HCT116 (cell line): ENCODE data around the gene ADCY10. TPM values are rescaled to one million over a fixed set of nuclear protein-coding genes. Genes with fewer than 3 reads are reported as not detected.

ENCODE experiments used
- ATAC-seq: fragments of 200-7000 bp; cut with Tn5 transposase; 2 replicates; pipeline ENCODE4 v1.9.1; 2020; ENCODE audit warnings: mild to moderate bottlenecking, moderate library complexity
- BruUV-seq: library from RNA; stranded (reverse); fragments of 400-500 nt; replicated peaks from 2 replicates; lab custom pipeline; 2021; lab: Mats Ljungman, UMichigan
- CTCF ChIA-PET: fragments of 300-600 bp; sonication (Branson Sonifier 250); formaldehyde crosslinking; loops from one replicate; lab custom pipeline; 2021; ENCODE audit warnings: antibody characterized with exemption; lab: Charles Lee
- POLR2A ChIA-PET: fragments of 300-600, 350-600 bp; sonication (Branson Sonifier 250); formaldehyde crosslinking; loops from one replicate; lab custom pipeline; 2021; ENCODE audit warnings: antibody characterized with exemption; lab: Charles Lee
- RAD21 ChIA-PET, 2 experiments: fragments of 300-600 bp; sonication (Branson Sonifier 250); formaldehyde crosslinking; loops; one replicate each; lab custom pipeline; 2023; ENCODE audit warnings: low total read pairs in 2 of 2; ENCODE audit not compliant: uncharacterized antibody in 2 of 2, unreplicated experiment in 2 of 2, low non-redundant PET in 1 of 2; lab: Charles Lee
- DNase-seq: peaks from one replicate; pipeline ENCODE4 v3.0.0-alpha.2; 2010; ENCODE audit warnings: low read depth, low spot score
- H2AFZ ChIP-seq: fragments of 200-600 bp; shearing (Covaris generic), sonication (generic); 2 replicates; pipeline ENCODE4 v1.6.1; 2017; ENCODE audit warnings: low read depth, mixed run types, mixed read lengths, antibody characterized with exemption, low read length; ENCODE audit not compliant: poor library complexity, severe bottlenecking
- H3K27ac ChIP-seq: 2 replicates; pipeline ENCODE4 v1.5.1; 2012; ENCODE audit warnings: low read depth, low read length
- H3K27me3 ChIP-seq: fragments of 200-600 bp; sonication (generic); 2 replicates; pipeline ENCODE4 v1.6.1; 2016; ENCODE audit warnings: mixed run types, low read length, mixed read lengths; ENCODE audit not compliant: insufficient read depth
- H3K36me3 ChIP-seq, 2 experiments: fragments of 200-500 bp in 1 of 2; fragments of 200-600 bp in 1 of 2; sonication (Bioruptor generic) in 1 of 2; sonication (generic) in 1 of 2; 2 replicates each; pipeline versions ENCODE4 v1.5.1 to v1.6.1; 2014 to 2016; ENCODE audit warnings: low read length in 2 of 2, inconsistent platforms in 1 of 2, mixed read lengths in 1 of 2, mixed run types in 1 of 2; ENCODE audit not compliant: insufficient read depth in 2 of 2, control insufficient read depth in 1 of 2
- H3K4me1 ChIP-seq, 2 experiments: fragments of 200-600 bp in 1 of 2; sonication (generic) in 1 of 2; 2 replicates each; pipeline versions ENCODE4 v1.5.1 to v1.6.1; 2012 to 2017; ENCODE audit warnings: low read length in 2 of 2, inconsistent platforms in 1 of 2, mild to moderate bottlenecking in 1 of 2, mixed read lengths in 1 of 2, mixed run types in 1 of 2, moderate library complexity in 1 of 2; ENCODE audit not compliant: insufficient read depth in 2 of 2, control insufficient read depth in 1 of 2
- H3K4me2 ChIP-seq: fragments of 200-600 bp; sonication (generic); 2 replicates; pipeline ENCODE4 v1.6.1; 2017; ENCODE audit warnings: mixed run types, low read length, mixed read lengths
- H3K4me3 ChIP-seq, 2 experiments: fragments of 200-600 bp in 1 of 2; sonication (generic) in 1 of 2; replicated peaks in 1 of 2; 2 replicates each; pipeline ENCODE4 v1.5.1; 2011 to 2016; ENCODE audit warnings: low read length in 2 of 2, control low read depth in 1 of 2, low read depth in 1 of 2, mild to moderate bottlenecking in 1 of 2, mixed read lengths in 1 of 2, mixed run types in 1 of 2
- H3K79me2 ChIP-seq: fragments of 200-600 bp; sonication (generic); 2 replicates; pipeline ENCODE4 v1.6.1; 2017; ENCODE audit warnings: mild to moderate bottlenecking, mixed run types, low read length, moderate library complexity, mixed read lengths; ENCODE audit not compliant: insufficient read depth
- H3K9ac ChIP-seq: fragments of 200-600 bp; sonication (generic); 2 replicates; pipeline ENCODE4 v1.6.1; 2016; ENCODE audit warnings: low read length, mixed read lengths
- H3K9me2 ChIP-seq: fragments of 200-600 bp; sonication (generic), shearing (Covaris generic); 2 replicates; pipeline ENCODE4 v1.6.1; 2017; ENCODE audit warnings: mixed run types, mild to moderate bottlenecking, moderate library complexity; ENCODE audit not compliant: insufficient read depth
- H3K9me3 ChIP-seq, 2 experiments: fragments of 200-500 bp in 1 of 2; fragments of 200-600 bp in 1 of 2; sonication (Bioruptor generic) in 1 of 2; sonication (generic) in 1 of 2; 2 replicates each; pipeline ENCODE4 v1.6.1; 2014 to 2017; ENCODE audit warnings: low read length in 2 of 2, mixed read lengths in 2 of 2, inconsistent platforms in 1 of 2, low read depth in 1 of 2, mild to moderate bottlenecking in 1 of 2, mixed run types in 1 of 2, moderate library complexity in 1 of 2; ENCODE audit not compliant: control insufficient read depth in 1 of 2, insufficient read depth in 1 of 2
- H4K20me1 ChIP-seq: fragments of 200-600 bp; sonication (generic), shearing (Covaris generic); 2 replicates; pipeline ENCODE4 v1.6.1; 2017; ENCODE audit warnings: mixed run types, mild to moderate bottlenecking, moderate library complexity; ENCODE audit not compliant: insufficient read depth
- CBX3 ChIP-seq: IDR thresholded peaks from 2 replicates; pipeline ENCODE4 v1.6.1; 2012; ENCODE audit warnings: low read depth
- CEBPB ChIP-seq: IDR thresholded peaks from 2 replicates; pipeline ENCODE4 v1.6.1; 2012; ENCODE audit warnings: low read depth
- EGR1 ChIP-seq: IDR thresholded peaks from 2 replicates; pipeline ENCODE4 v1.6.1; 2012; ENCODE audit warnings: low read depth
- ELF1 ChIP-seq: IDR thresholded peaks from 2 replicates; pipeline ENCODE4 v1.6.1; 2012; ENCODE audit warnings: low read depth, borderline replicate concordance
- EZH2 ChIP-seq: fragments of 200-600 bp; sonication (generic); IDR thresholded peaks from 2 replicates; pipeline ENCODE4 v1.6.1; 2017; ENCODE audit warnings: antibody characterized with exemption, mixed run types
- EZH2phosphoT487 ChIP-seq: fragments of 200-600 bp; IDR thresholded peaks from 2 replicates; pipeline ENCODE4 v1.6.1; 2018; ENCODE audit warnings: antibody characterized with exemption, borderline replicate concordance
- FOSL1 ChIP-seq: IDR thresholded peaks from 2 replicates; pipeline ENCODE4 v1.6.1; 2012; ENCODE audit warnings: low read depth
- JUND ChIP-seq: IDR thresholded peaks from 2 replicates; pipeline ENCODE4 v1.6.1; 2012
- POLR2A ChIP-seq: IDR thresholded peaks from 2 replicates; pipeline ENCODE4 v1.7.0; 2011; ENCODE audit warnings: borderline replicate concordance; ENCODE audit not compliant: insufficient read depth, insufficient read length; ENCODE audit errors: extremely low read depth
- POLR2AphosphoS5 ChIP-seq: IDR thresholded peaks from 2 replicates; pipeline ENCODE4 v1.6.1; 2011; ENCODE audit warnings: mild to moderate bottlenecking, low read depth, low read length, moderate library complexity
- RAD21 ChIP-seq: IDR thresholded peaks from 2 replicates; pipeline ENCODE4 v1.6.1; 2012; ENCODE audit warnings: low read depth, mild to moderate bottlenecking
- SIN3A ChIP-seq: IDR thresholded peaks from 2 replicates; pipeline ENCODE4 v1.6.1; 2012; ENCODE audit warnings: low read depth
- SP1 ChIP-seq: IDR thresholded peaks from 2 replicates; pipeline ENCODE4 v1.6.1; 2012; ENCODE audit warnings: low read depth
- SRF ChIP-seq: IDR thresholded peaks from 2 replicates; pipeline ENCODE4 v1.6.1; 2012; ENCODE audit warnings: low read depth
- TCF7L2 ChIP-seq: IDR thresholded peaks from 2 replicates; pipeline ENCODE4 v1.7.0; 2011; ENCODE audit warnings: borderline replicate concordance, inconsistent platforms; ENCODE audit not compliant: insufficient read depth, insufficient read length; ENCODE audit errors: extremely low read depth
- YY1 ChIP-seq: IDR thresholded peaks from 2 replicates; pipeline ENCODE4 v1.6.1; 2011; ENCODE audit warnings: low read length, low read depth, moderate library complexity, mild to moderate bottlenecking; ENCODE audit not compliant: insufficient replicate concordance; ENCODE audit errors: extremely low read depth
- ZFX ChIP-seq: fragments of 450-650 bp; IDR thresholded peaks from 2 replicates; pipeline ENCODE4 v1.6.1; 2017
- ZNF274 ChIP-seq: fragments of 200-500 bp; sonication (Bioruptor generic); IDR thresholded peaks from 2 replicates; pipeline ENCODE4 v1.6.1; 2014; ENCODE audit warnings: mild to moderate bottlenecking, low read depth, low read length, inconsistent platforms
- intact Hi-C: fragments of 100-400 bp; cut with micrococcal nuclease; formaldehyde crosslinking; loops from 2 replicates; pipeline ENCODE4 v1.10.0; 2022
- total RNA-seq: library from RNA; stranded (reverse); gene quantifications from one replicate; pipeline ENCODE4 v1.2.1, GENCODE V29; 2021; ENCODE audit not compliant: unreplicated experiment
- TF ChIP-seq, protein P1 (sequence below): IDR thresholded peaks from 2 replicates; pipeline ENCODE4 v1.6.1; 2012
- TF ChIP-seq, protein P2 (sequence below): IDR thresholded peaks from 2 replicates; pipeline ENCODE4 v1.6.1; 2012
- TF ChIP-seq, protein P3 (sequence below), 3 experiments: fragments of 200-600 bp in 1 of 3; sonication (generic) in 1 of 3; IDR thresholded peaks in 2 of 3; conservative IDR thresholded peaks in 1 of 3; 2 replicates each; pipeline ENCODE4 v1.5.1; 2012 to 2017; ENCODE audit warnings: low read depth in 2 of 3, low read length in 2 of 3, antibody characterized with exemption in 1 of 3, borderline replicate concordance in 1 of 3, control low read depth in 1 of 3, mild to moderate bottlenecking in 1 of 3, mixed read lengths in 1 of 3, mixed run types in 1 of 3, moderate library complexity in 1 of 3; ENCODE audit not compliant: insufficient read depth in 1 of 3
- TF ChIP-seq, protein P4 (sequence below): IDR thresholded peaks from 2 replicates; pipeline ENCODE4 v1.6.1; 2011; ENCODE audit warnings: mild to moderate bottlenecking, low read length, moderate library complexity; ENCODE audit not compliant: insufficient replicate concordance; ENCODE audit errors: extremely low read depth

The ADCY10 gene
- total RNA-seq, 1 experiment from 2014 or later, result 0.30 TPM

DNA sequence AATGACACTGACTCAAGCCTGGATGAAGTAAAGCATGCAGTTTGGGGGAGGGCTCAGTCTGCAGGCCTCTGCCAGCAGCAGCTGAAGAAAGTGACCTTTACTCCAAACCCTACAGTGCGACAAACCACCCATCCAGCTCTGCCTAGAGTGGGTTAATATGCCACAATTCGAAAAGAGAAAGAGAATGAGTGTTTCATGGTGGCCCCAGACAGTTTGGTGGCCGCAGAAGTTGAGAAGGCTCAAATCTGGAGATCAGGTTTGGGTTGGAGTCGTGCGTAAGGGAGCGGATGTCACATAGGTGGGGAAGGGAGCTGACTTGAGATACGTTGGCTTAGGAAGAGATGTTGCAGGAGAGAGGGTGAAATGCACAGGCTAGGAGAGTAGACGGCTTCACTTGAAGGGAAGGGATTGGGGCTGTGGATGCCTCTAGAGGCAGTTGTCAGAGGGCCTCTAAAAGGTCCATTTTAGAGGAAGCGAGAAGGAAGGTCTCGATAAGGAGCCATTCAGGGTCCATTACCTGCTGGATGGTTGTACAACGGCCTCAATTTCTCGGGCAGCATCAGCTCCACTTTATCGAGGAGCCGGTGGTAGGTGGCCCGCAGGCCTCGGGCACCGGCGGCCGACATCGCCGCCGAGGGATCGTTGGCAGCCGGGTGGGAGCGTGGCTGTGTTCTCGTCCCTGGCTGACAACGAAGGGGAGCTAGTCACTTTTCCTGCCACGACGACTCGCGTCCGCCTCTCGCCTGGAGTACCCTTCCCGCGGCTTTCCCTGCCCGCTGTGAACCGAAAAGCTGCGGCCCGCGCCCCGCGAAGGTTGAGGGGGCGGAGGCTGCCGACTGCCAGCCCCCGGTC lies 21.5 kb upstream of the ADCY10 start:
- CTCF ChIA-PET, result interaction anchor here (1.0 to 2.6 kb wide), 2 partner anchors 147 to 151 kb away, joined by 3 to 9 read pairs; no protein-coding TSS in a partner anchor
- H3K27ac ChIP-seq, result peak overlapping the region; percentile 48
- peaks cover 10 to 24% of the 10 kb centered on the region in 2 experiments; a peak in 3 of 4 replicates for H3K4me1 ChIP-seq
- POLR2A ChIA-PET, result interaction anchor here (0.8 to 1.7 kb wide), 5 partner anchors 11 to 219 kb away, joined by 3 to 6 read pairs (median 4); no protein-coding TSS in a partner anchor
- H3K9me3 ChIP-seq, result no peaks in the 10 kb centered on the region
- ATAC-seq (peak; percentile 22), DNase-seq (no peak)
- intact Hi-C loops, result loop anchor here (2.0 kb wide), 1 partner anchor 221 kb away; no protein-coding TSS in a partner anchor
- H3K9ac ChIP-seq, result peak overlapping the region; percentile 86
- BruUV-seq, result TSS peak; percentile 53
- H3K4me2 ChIP-seq, result peak overlapping the region; percentile 94
- RAD21 ChIA-PET, result no interaction called here
- H3K4me3 ChIP-seq, result peak overlapping the region; percentile 79 to 87
- no peaks in the 10 kb centered on the region for H4K20me1 ChIP-seq
- no peaks in the 10 kb centered on the region for H3K9me2 ChIP-seq
- no peak overlapping the region for H2AFZ ChIP-seq
- no peaks in the 10 kb centered on the region for H3K27me3 ChIP-seq
- H3K36me3 ChIP-seq, result no peaks in the 10 kb centered on the region
- peaks cover 57% of the 10 kb centered on the region for H3K79me2 ChIP-seq
- peak; percentile 71; the same call in 1 of the 2 replicates for TF ChIP-seq POLR2AphosphoS5
- no peak for TF ChIP-seq ELF1
- TF ChIP-seq POLR2A, result peak; percentile 29
- TF ChIP-seq ZNF274, result no peak
- no peak for TF ChIP-seq TCF7L2
- no peak for TF ChIP-seq FOSL1
- TF ChIP-seq RAD21, result no peak
- 0 out of 2 replicates have a peak, but pooled peaks have one; percentile 7 for TF ChIP-seq ZFX
- TF ChIP-seq, protein P1, sequence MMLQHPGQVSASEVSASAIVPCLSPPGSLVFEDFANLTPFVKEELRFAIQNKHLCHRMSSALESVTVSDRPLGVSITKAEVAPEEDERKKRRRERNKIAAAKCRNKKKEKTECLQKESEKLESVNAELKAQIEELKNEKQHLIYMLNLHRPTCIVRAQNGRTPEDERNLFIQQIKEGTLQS, result no peak
- no peak for TF ChIP-seq YY1
- TF ChIP-seq SP1, result no peak
- no peak for TF ChIP-seq SRF
- TF ChIP-seq, protein P2, sequence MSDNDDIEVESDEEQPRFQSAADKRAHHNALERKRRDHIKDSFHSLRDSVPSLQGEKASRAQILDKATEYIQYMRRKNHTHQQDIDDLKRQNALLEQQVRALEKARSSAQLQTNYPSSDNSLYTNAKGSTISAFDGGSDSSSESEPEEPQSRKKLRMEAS, result no peak; the same call in 1 of the 2 replicates
- TF ChIP-seq EZH2, result no peak
- peak; percentile 95 for TF ChIP-seq EGR1
- TF ChIP-seq CEBPB, result no peak
- no peak for TF ChIP-seq JUND
- no peak for TF ChIP-seq CBX3
- TF ChIP-seq, protein P3, sequence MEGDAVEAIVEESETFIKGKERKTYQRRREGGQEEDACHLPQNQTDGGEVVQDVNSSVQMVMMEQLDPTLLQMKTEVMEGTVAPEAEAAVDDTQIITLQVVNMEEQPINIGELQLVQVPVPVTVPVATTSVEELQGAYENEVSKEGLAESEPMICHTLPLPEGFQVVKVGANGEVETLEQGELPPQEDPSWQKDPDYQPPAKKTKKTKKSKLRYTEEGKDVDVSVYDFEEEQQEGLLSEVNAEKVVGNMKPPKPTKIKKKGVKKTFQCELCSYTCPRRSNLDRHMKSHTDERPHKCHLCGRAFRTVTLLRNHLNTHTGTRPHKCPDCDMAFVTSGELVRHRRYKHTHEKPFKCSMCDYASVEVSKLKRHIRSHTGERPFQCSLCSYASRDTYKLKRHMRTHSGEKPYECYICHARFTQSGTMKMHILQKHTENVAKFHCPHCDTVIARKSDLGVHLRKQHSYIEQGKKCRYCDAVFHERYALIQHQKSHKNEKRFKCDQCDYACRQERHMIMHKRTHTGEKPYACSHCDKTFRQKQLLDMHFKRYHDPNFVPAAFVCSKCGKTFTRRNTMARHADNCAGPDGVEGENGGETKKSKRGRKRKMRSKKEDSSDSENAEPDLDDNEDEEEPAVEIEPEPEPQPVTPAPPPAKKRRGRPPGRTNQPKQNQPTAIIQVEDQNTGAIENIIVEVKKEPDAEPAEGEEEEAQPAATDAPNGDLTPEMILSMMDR (IDR thresholded peaks at IDR 0.05 in 2 of 3, conservative IDR thresholded peaks at IDR 0.05 in 1 of 3; ENCODE audit: borderline replicate concordance in 1 of 3, insufficient read depth in 1 of 3, low read depth in 2 of 3, low read length in 2 of 3), result no peak
- peak; percentile 81; the same call in 1 of the 2 replicates for TF ChIP-seq SIN3A
- no peak for TF ChIP-seq EZH2phosphoT487
- TF ChIP-seq, protein P4, sequence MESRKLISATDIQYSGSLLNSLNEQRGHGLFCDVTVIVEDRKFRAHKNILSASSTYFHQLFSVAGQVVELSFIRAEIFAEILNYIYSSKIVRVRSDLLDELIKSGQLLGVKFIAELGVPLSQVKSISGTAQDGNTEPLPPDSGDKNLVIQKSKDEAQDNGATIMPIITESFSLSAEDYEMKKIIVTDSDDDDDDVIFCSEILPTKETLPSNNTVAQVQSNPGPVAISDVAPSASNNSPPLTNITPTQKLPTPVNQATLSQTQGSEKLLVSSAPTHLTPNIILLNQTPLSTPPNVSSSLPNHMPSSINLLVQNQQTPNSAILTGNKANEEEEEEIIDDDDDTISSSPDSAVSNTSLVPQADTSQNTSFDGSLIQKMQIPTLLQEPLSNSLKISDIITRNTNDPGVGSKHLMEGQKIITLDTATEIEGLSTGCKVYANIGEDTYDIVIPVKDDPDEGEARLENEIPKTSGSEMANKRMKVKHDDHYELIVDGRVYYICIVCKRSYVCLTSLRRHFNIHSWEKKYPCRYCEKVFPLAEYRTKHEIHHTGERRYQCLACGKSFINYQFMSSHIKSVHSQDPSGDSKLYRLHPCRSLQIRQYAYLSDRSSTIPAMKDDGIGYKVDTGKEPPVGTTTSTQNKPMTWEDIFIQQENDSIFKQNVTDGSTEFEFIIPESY, result no peak
